LNCaP clone FGC (cell line): ENCODE measurements around the gene MPND.

Experiments used
- DNase-seq: peaks from one replicate; pipeline ENCODE4 v3.0.0-alpha.2; 2011; ENCODE audit warnings: low read depth
- H3K4me3 ChIP-seq: 2 replicates; pipeline ENCODE4 v1.5.1; 2011; ENCODE audit warnings: mild to moderate bottlenecking, low read depth, low read length, control low read depth
- TF ChIP-seq, protein P1 (sequence below): IDR thresholded peaks from 2 replicates; pipeline ENCODE4 v1.5.1; 2012; ENCODE audit warnings: mild to moderate bottlenecking; ENCODE audit not compliant: control insufficient read depth, insufficient read depth; ENCODE audit errors: extremely low read depth

The MPND gene

DNA sequence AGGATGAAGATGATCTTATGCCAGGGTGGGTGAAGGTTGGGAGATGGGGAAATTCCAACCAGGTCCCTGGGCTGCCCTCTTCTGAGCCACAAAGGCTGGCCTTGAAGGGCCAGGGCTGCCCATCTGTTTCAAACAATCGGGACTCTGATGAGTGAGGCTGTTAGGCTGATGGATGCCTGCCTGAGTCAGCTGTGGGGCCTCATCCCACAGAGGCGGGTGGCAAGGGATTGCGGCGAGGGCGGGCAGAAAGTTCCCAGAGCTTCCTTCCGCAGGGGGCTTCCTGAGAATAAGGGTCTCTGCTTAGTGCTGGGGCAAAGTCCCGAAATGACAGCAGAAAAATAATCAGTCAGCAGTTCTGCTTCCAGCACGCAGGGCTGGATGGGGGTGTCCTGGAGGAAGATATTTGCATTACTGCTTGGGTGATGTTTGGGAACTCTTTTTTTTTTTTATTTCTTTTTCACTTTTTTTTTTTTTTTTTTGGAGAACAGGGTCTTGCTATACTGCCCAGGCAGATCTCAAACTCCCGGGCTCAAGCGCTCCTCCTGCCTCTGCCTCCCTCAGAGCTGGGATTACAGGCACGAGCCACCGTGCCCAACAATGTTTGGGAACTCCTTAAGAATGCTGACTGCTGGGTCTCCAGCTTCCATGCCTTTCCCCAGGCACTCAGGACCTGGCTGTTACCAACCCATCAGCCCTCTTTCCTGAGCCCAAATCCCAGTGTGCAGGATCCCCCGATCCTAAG, 42.9 kb downstream of the MPND start:
- no peak overlapping the region for H3K4me3 ChIP-seq
- TF ChIP-seq, protein P1, sequence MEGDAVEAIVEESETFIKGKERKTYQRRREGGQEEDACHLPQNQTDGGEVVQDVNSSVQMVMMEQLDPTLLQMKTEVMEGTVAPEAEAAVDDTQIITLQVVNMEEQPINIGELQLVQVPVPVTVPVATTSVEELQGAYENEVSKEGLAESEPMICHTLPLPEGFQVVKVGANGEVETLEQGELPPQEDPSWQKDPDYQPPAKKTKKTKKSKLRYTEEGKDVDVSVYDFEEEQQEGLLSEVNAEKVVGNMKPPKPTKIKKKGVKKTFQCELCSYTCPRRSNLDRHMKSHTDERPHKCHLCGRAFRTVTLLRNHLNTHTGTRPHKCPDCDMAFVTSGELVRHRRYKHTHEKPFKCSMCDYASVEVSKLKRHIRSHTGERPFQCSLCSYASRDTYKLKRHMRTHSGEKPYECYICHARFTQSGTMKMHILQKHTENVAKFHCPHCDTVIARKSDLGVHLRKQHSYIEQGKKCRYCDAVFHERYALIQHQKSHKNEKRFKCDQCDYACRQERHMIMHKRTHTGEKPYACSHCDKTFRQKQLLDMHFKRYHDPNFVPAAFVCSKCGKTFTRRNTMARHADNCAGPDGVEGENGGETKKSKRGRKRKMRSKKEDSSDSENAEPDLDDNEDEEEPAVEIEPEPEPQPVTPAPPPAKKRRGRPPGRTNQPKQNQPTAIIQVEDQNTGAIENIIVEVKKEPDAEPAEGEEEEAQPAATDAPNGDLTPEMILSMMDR = no peak
- no peak for DNase-seq

DNA sequence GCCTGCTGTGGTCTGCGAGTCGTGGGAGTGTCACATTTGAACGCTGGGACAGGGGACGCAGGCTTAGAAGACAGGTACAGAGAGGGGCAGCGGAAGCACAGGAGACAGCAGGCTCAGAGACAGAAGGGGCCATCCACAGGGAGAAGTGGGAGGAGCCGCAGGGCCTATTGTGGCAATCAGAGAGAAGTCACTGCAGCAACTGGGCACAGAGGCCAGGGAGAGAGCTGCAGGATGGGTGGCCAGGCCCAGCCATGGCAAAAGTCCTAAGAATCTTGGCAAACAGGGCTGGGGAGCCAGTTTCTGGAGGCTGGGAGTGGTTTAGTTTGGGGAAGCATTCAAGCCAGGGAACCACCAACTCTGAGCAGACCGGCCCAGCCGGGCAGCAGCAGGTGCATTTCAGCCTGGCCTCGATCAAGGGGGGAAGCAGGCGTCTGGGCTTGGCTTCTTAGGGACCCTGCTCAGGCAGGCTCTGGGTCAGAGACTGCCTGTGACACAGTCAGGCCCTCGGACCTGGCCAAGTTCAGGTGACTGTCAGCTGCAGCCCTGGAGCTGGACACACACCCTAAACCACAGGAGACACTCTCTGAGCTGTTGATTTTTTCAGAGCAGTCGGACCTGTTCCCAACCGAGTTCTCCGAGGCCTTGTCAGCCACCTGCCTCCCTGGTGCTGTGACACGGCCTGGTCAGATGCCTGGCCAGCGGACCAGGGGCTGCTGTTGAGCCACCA, 45.1 kb downstream of the MPND start:
- DNase-seq = peak; percentile 82
- TF ChIP-seq, protein P1 = no peak

DNA sequence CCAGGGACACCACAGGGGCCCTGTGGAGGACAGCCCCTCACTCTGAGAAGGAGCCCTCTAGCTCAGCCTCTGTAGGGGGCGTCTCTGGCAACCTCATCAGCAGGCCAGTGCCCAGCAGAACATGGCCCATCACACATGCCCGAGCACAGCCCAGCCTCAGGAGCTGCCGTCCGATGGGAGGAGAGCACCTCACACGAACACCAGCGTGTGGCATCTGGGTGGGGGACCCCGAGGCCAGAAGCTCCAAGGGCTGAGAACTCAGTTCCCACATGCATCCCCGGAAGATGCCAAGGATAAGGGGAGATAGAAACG, 45.7 kb downstream of the MPND start:
- TF ChIP-seq, protein P1 = no peak
- DNase-seq = no peak
- H3K4me3 ChIP-seq = peak overlapping the region; percentile 32

More for the DNA sequence above, 45.1 kb downstream of the MPND start:
- H3K4me3 ChIP-seq = peak overlapping the region; percentile 32

DNA sequence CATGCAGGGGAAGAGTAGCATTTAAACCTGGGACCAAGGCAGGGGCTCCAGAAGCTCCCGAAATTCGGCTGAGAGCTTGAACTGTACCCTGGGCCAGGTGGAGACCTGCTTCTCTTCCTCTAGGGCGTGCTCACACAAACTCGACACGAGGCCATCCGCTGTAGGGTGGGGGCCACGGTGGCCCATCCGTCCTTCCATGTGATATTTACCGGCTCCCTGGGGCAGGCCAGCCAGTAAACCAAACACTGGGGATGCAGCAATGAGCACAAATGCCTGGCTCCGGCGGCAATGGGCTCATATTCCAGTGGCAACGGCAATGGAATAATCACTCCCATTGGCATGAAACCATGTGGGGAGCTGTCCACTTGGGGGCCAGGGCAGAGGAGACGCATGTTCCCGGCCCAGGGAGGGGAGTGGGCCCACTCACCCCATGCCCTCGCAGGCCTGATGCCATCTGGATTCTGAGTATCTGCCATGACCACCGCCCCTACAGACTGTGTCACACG, 46.2 kb downstream of the MPND start:
- no peak for DNase-seq

DNA sequence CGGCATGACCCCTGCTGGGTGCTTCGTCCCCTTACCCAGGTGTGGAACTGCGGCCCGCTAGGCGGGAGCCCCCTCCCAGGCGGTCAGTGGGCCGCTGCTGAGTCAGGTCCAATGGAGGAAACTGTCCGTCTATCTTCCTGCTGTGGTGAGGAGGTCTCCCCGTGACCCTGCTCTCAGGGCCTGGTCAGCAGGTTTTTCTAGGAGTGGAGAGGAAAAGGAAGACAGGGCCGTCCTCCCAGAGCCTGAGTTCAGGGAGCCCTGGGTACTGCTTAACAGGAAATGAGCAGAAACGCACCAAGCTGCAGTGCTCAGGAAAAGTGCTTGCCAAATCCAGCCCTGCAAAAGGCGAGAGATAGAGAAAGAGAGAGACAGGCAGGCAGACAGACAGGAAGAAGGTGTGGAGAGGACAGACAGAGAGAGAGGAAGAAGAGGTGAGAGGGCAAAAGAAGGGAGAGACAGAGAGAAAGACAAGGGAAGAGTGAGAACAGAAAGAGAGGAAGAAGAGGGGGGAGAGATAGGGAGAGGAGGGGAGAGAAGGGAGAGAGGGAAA, 46.7 kb downstream of the MPND start:
- TF ChIP-seq, protein P1 = no peak
- peak; percentile 48 for DNase-seq
- H3K4me3 ChIP-seq = peak overlapping the region; percentile 48

More for the DNA sequence above, 46.2 kb downstream of the MPND start:
- TF ChIP-seq, protein P1 = no peak
- H3K4me3 ChIP-seq = peak overlapping the region; percentile 48

DNA sequence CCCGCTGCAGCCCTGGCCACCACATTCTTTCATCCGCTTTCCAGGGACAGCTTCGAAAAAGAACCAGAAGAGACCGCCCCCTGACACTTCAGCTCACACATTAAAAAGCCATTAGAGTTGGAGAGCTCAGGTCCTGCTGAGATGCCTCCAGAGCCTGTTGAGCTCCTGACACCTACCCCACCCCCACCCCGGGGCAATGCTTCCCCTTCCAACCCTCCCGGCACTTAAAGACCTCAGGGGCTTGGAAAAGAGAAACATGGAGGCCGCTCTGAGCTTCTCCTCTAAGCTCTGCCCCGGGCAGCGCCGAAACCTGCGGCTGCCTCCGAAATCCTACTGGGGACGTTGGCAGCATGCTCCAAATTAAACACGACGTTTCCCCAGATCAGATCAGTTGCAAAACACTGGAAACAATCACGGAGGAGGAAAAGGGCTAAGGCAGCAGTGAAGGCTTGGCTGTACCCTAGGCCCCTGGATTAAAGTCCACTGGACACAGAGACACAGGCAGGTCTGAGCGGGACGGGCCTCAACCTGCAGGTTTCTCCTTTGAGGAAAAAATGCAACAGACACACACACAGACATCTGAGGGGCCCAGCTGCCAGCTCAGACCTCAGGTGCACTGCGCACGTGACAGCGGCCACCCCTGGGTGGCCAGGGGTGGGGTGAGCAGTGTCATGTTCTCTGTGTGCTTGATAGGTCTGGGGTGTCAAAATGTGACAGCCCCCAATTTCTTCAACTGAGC, 47.4 kb downstream of the MPND start:
- TF ChIP-seq, protein P1 = no peak
- no peak for DNase-seq
- peak overlapping the region; percentile 48 for H3K4me3 ChIP-seq
